ENCODE data around the gene CSAD.

DNA sequence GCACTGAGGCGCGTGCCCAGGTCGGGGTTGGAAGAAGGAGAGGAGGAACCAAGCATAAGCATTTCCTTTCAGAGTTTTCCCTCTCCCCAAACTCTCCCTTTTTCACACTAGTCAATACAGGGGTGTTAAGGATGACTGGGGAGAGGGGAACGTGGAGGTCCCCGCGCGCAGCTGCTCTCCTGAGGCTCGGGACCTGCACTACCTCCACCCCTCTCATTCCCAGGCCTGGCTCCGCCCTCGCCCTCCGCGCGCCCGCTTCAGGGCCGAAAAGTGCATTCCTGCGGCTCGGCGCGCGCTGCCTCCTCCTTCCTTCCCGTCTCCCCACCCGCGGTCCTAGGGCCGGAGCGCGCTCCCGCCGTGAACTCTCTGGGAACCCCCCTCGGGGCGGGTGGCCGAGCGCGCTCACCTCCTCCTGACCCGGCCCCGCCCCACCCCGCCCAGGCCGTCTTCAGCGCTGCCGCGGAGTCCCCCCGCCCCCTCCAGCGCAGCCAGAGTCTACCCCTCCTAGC, 40.0 kb upstream of the CSAD start:
- TF ChIP-seq CTCF (IDR thresholded peaks at IDR 0.05) (no peak), POLR2A (IDR thresholded peaks at IDR 0.05) (no peak)

Measured in uterus (tissue), 2 donors.